ENCODE data around the gene HSD17B10. TPM values are rescaled to one million over a fixed set of nuclear protein-coding genes. Genes with fewer than 3 reads are reported as not detected.
"Not testable (repeated sequence)": the region's sequence is repeated elsewhere in the genome, so short reads cannot be mapped to it uniquely, and the experiment has no call there.

The HSD17B10 gene
- total and polyA plus RNA-seq, 4 donors: 28.0 to 118 (median 93.4) TPM

DNA sequence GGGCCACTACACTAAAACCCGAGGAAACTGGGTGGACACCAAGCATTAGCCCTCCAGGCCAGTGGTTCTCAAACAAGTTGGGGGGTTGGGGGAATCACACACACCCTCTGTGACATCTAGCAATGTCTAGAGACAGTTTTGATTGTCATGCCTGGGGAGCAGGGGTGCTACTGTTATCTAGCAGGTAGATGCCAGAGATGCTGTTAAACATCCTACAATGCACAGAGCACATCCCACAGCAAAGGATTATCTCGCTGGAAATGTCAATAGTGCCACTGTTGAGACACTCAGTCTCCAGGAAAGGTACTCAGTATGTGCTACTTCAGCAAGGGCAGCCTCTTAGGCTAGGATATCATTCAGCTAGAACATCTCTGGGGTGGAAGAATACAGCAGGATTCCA is 13.0 kb downstream of the HSD17B10 start:
- DNase-seq: no peak
- H3K36me3 ChIP-seq (ENCODE audit: control insufficient read depth in 4 of 4, insufficient read depth in 4 of 4, low read length in 4 of 4): peaks cover 0 to 4% (median 0%) of the 10 kb centered on the region in 4 donors
- ATAC-seq (ENCODE audit: insufficient read depth, low FRiP score): no peak
- WGBS, 2 donors: 42 to 48% methylated on average over 2 of the region's 2 CpGs
- TF ChIP-seq, protein P1, sequence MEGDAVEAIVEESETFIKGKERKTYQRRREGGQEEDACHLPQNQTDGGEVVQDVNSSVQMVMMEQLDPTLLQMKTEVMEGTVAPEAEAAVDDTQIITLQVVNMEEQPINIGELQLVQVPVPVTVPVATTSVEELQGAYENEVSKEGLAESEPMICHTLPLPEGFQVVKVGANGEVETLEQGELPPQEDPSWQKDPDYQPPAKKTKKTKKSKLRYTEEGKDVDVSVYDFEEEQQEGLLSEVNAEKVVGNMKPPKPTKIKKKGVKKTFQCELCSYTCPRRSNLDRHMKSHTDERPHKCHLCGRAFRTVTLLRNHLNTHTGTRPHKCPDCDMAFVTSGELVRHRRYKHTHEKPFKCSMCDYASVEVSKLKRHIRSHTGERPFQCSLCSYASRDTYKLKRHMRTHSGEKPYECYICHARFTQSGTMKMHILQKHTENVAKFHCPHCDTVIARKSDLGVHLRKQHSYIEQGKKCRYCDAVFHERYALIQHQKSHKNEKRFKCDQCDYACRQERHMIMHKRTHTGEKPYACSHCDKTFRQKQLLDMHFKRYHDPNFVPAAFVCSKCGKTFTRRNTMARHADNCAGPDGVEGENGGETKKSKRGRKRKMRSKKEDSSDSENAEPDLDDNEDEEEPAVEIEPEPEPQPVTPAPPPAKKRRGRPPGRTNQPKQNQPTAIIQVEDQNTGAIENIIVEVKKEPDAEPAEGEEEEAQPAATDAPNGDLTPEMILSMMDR (IDR thresholded peaks at IDR 0.05; ENCODE audit: control extremely low read depth, extremely low read depth): no peak
- peak overlapping the region in 1 of 2 donors; percentile 4 for H3K9ac ChIP-seq (ENCODE audit: insufficient read depth in 1 of 2, low read length in 2 of 2)
- peaks cover 0 to 15% (median 3%) of the 10 kb centered on the region in 5 donors for H3K4me1 ChIP-seq (ENCODE audit: control insufficient read depth in 5 of 5, insufficient read depth in 5 of 5, low read length in 5 of 5)
- no peaks in the 10 kb centered on the region for H3K9me3 ChIP-seq (ENCODE audit: control insufficient read depth in 4 of 4, insufficient read depth in 3 of 4, low read length in 3 of 4)
- peaks cover 0 to 3% (median 3%) of the 10 kb centered on the region in 3 donors for H3K27me3 ChIP-seq (ENCODE audit: control insufficient read depth in 3 of 3, insufficient read depth in 3 of 3, low read length in 2 of 3)
- no peak overlapping the region for H3K27ac ChIP-seq (ENCODE audit: low read depth in 1 of 2, low read length in 1 of 2)
- H3K4me3 ChIP-seq: no peak overlapping the region

- not testable (repeated sequence) for H3K9ac ChIP-seq (ENCODE audit: insufficient read depth in 1 of 2, low read length in 2 of 2); ATAC-seq (ENCODE audit: insufficient read depth, low FRiP score); H3K36me3 ChIP-seq (ENCODE audit: control insufficient read depth in 4 of 4, insufficient read depth in 4 of 4, low read length in 4 of 4); H3K9me3 ChIP-seq (ENCODE audit: control insufficient read depth in 4 of 4, insufficient read depth in 3 of 4, low read length in 3 of 4); H3K27me3 ChIP-seq (ENCODE audit: control insufficient read depth in 3 of 3, insufficient read depth in 3 of 3, low read length in 2 of 3); H3K27ac ChIP-seq (ENCODE audit: low read depth in 1 of 2, low read length in 1 of 2); DNase-seq; H3K4me3 ChIP-seq
- WGBS, 2 donors: 96 to 98% methylated on average over 3 of the region's 3 CpGs
- peaks cover 0 to 15% (median 3%) of the 10 kb centered on the region in 5 donors for H3K4me1 ChIP-seq (ENCODE audit: control insufficient read depth in 5 of 5, insufficient read depth in 5 of 5, low read length in 5 of 5)
These were observed 13.8 kb downstream of the HSD17B10 start for GRCh38 chrX:53420351-53420750.

DNA sequence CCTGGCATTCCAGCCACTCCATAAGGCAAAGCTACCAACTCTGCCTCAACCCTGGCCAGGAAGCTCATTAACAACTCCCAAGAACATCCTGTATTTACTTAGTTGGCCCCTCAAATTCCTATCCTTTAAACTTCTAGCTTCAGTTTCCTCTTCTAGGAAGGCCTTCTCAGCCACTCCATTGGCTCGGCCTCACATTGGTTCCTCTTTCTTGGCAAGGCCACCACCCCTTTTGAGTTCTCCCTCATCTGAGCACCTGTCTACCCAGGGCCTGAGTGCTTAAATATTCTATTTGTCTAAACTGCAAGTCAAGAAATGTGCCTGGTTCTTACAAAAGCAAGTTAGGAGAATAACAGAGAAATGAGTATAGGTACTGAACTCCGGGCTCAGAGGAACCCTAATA is 21.7 kb downstream of the HSD17B10 start:
- DNase-seq (no peak), ATAC-seq (ENCODE audit: insufficient read depth, low FRiP score) (no peak)
- Histone ChIP-seq H3K4me3 (no peak overlapping the region), H3K9me3 (ENCODE audit: control insufficient read depth in 4 of 4, insufficient read depth in 3 of 4, low read length in 3 of 4) (no peaks in the 10 kb centered on the region), H3K9ac (ENCODE audit: insufficient read depth in 1 of 2, low read length in 2 of 2) (no peak overlapping the region), H3K27ac (ENCODE audit: low read depth in 1 of 2, low read length in 1 of 2) (no peak overlapping the region), H3K4me1 (ENCODE audit: control insufficient read depth in 5 of 5, insufficient read depth in 5 of 5, low read length in 5 of 5) (no peaks in the 10 kb centered on the region), H3K27me3 (ENCODE audit: control insufficient read depth in 3 of 3, insufficient read depth in 3 of 3, low read length in 2 of 3) (peaks cover 0 to 8% (median 0%) of the 10 kb centered on the region in 3 donors), H3K36me3 (ENCODE audit: control insufficient read depth in 4 of 4, insufficient read depth in 4 of 4, low read length in 4 of 4) (peaks cover 24 to 51% (median 44%) of the 10 kb centered on the region in 4 donors)
- TF ChIP-seq, protein P1 (IDR thresholded peaks at IDR 0.05; ENCODE audit: control extremely low read depth, extremely low read depth): no peak
- WGBS, 2 donors: 73 to 87% methylated on average over 2 of the region's 2 CpGs

DNA sequence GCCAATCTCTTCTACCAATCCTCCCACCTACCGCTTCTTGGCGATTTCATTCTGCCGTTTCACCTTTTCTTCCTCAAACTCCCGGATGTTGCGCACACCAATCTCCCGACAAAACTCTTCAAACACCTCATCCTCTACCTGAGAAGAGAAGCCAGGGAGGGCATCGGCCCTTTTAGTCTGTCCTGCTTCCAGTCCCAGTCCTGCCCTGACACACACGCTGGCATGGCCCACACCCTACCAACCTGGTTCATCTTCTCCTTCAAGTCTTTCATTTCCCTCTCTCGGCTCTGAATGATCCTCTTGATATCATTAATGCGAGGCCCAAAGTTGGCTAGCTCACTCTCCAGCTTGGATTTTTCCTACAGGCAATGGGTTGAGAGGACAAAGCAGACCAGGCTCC is 30.6 kb downstream of the HSD17B10 start:
- no peak for ATAC-seq (ENCODE audit: insufficient read depth, low FRiP score)
- no peak for DNase-seq
- Histone ChIP-seq H3K4me3 (no peak overlapping the region), H3K27me3 (ENCODE audit: control insufficient read depth in 3 of 3, insufficient read depth in 3 of 3, low read length in 2 of 3) (peaks cover 0 to 7% (median 0%) of the 10 kb centered on the region in 3 donors), H3K36me3 (ENCODE audit: control insufficient read depth in 4 of 4, insufficient read depth in 4 of 4, low read length in 4 of 4) (peaks cover 37 to 52% (median 44%) of the 10 kb centered on the region in 4 donors), H3K9ac (ENCODE audit: insufficient read depth in 1 of 2, low read length in 2 of 2) (no peak overlapping the region), H3K9me3 (ENCODE audit: control insufficient read depth in 4 of 4, insufficient read depth in 3 of 4, low read length in 3 of 4) (no peaks in the 10 kb centered on the region), H3K4me1 (ENCODE audit: control insufficient read depth in 5 of 5, insufficient read depth in 5 of 5, low read length in 5 of 5) (no peaks in the 10 kb centered on the region), H3K27ac (ENCODE audit: low read depth in 1 of 2, low read length in 1 of 2) (no peak overlapping the region)
- TF ChIP-seq, protein P1 (IDR thresholded peaks at IDR 0.05; ENCODE audit: control extremely low read depth, extremely low read depth): no peak
- WGBS, 2 donors: 96 to 97% methylated on average over 10 of the region's 10 CpGs

All from lung (tissue), 12 donors.